Left ventricle myocardium inferior (tissue), 1 donor: ENCODE results near the gene RAB44. TPM values are rescaled to one million over a fixed set of nuclear protein-coding genes. Genes with fewer than 3 reads are reported as not detected.

ENCODE experiments used
- DNase-seq: peaks from one replicate; pipeline ENCODE4 v3.0.0-alpha.2; 2020
- H3K27ac ChIP-seq: fragments of 200-600 bp; replicated peaks from 2 replicates; pipeline ENCODE4 v1.8.0; 2021
- H3K27me3 ChIP-seq: fragments of 200-600 bp; 2 replicates; pipeline ENCODE4 v1.8.0; 2021; ENCODE audit warnings: low read depth
- H3K36me3 ChIP-seq: fragments of 200-600 bp; 2 replicates; pipeline ENCODE4 v1.8.0; 2021
- H3K4me1 ChIP-seq: fragments of 200-600 bp; 2 replicates; pipeline ENCODE4 v1.8.0; 2021
- H3K4me3 ChIP-seq: fragments of 200-600 bp; 2 replicates; pipeline ENCODE4 v1.8.0; 2021; ENCODE audit warnings: mild to moderate bottlenecking, moderate library complexity
- H3K9me3 ChIP-seq: fragments of 200-600 bp; replicated peaks from 2 replicates; pipeline ENCODE4 v1.8.0; 2021
- intact Hi-C: fragments of 100-400 bp; cut with micrococcal nuclease; formaldehyde crosslinking; loops from one replicate; pipeline ENCODE4 v1.11.0; 2022
- total RNA-seq: library from RNA; stranded (reverse); fragmentation: NEBNext Ultra II Directional; extraction: Animal tissue kit (Norgen Biotek cat#: 25700); gene quantifications from one replicate; pipeline ENCODE4 v1.2.1, GENCODE V29; 2021
- TF ChIP-seq, protein P1 (sequence below): fragments of 200-600 bp; IDR thresholded peaks from 2 replicates; pipeline ENCODE4 v1.8.0; 2021; ENCODE audit warnings: antibody characterized with exemption, mild to moderate bottlenecking, borderline replicate concordance
- donor health status: DM: no; HTN: yes; CAD: no; lungs with severe emphysema.

The RAB44 gene
- total RNA-seq, 1 donor from 2014 or later = 0.05 TPM

- intact Hi-C loops = loop anchor here (5.0 to 10.0 kb wide), 2 partner anchors 56 to 72 kb away; no protein-coding TSS in a partner anchor
Observed at GRCh38 chr6:36683145-36683655, 14.4 kb upstream of the RAB44 start.

DNA sequence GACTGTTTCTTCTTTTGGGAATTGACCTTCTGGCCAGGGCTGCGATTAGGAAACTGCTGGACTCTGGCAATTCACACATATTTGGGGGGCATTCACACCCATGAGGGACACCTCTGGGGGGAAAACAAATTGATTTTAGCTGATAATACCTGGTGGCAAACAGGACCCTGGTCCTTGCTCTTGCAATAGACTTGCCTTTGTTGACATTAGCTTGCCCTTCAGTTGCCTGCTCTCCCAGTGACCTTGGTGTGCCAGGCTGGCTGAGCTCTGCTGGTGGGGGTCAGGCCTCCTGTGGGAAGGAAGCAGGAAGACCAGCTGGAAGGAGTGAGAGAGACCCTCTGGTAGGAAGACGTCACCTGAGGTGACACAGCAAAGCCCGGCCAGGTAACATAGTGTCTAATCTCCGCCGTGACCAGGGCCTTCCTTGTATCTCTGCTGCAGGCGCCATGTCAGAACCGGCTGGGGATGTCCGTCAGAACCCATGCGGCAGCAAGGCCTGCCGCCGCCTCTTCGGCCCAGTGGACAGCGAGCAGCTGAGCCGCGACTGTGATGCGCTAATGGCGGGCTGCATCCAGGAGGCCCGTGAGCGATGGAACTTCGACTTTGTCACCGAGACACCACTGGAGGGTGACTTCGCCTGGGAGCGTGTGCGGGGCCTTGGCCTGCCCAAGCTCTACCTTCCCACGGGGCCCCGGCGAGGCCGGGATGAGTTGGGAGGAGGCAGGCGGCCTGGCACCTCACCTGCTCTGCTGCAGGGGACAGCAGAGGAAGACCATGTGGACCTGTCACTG is 13.8 kb upstream of the RAB44 start:
- Histone ChIP-seq H3K27ac (peak overlapping the region; percentile 58), H3K9me3 (no peaks in the 10 kb centered on the region), H3K4me3 (no peak overlapping the region), H3K4me1 (peaks cover 68% of the 10 kb centered on the region), H3K36me3 (peaks cover 55% of the 10 kb centered on the region), H3K27me3 (no peaks in the 10 kb centered on the region)
- TF ChIP-seq, protein P1, sequence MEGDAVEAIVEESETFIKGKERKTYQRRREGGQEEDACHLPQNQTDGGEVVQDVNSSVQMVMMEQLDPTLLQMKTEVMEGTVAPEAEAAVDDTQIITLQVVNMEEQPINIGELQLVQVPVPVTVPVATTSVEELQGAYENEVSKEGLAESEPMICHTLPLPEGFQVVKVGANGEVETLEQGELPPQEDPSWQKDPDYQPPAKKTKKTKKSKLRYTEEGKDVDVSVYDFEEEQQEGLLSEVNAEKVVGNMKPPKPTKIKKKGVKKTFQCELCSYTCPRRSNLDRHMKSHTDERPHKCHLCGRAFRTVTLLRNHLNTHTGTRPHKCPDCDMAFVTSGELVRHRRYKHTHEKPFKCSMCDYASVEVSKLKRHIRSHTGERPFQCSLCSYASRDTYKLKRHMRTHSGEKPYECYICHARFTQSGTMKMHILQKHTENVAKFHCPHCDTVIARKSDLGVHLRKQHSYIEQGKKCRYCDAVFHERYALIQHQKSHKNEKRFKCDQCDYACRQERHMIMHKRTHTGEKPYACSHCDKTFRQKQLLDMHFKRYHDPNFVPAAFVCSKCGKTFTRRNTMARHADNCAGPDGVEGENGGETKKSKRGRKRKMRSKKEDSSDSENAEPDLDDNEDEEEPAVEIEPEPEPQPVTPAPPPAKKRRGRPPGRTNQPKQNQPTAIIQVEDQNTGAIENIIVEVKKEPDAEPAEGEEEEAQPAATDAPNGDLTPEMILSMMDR = no peak
- intact Hi-C loops = loop anchor here (5.0 to 10.0 kb wide), 2 partner anchors 57 to 71 kb away; no protein-coding TSS in a partner anchor
- no peak for DNase-seq

More at GRCh38 chr6:36683145-36683655, 14.4 kb upstream of the RAB44 start:
- DNase-seq = no peak
- Histone ChIP-seq H3K4me3 (no peak overlapping the region), H3K27ac (peak overlapping the region; percentile 58), H3K4me1 (peaks cover 73% of the 10 kb centered on the region), H3K9me3 (no peaks in the 10 kb centered on the region), H3K36me3 (peaks cover 55% of the 10 kb centered on the region), H3K27me3 (no peaks in the 10 kb centered on the region)
- TF ChIP-seq, protein P1 = no peak

DNA sequence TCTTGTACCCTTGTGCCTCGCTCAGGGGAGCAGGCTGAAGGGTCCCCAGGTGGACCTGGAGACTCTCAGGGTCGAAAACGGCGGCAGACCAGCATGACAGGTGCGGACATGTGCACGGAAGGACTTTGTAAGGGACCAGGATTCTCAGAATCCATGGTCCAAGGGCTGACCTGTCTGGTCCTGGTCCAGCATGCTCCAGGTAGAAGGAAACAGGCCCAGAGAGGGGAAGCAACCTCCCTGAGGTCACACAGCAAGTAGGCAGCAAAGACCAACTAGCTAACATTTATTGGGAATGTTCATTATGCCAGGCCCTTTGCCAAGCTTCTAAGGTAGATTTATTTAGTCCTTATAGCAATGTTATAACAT is 13.2 kb upstream of the RAB44 start:
- Histone ChIP-seq H3K9me3 (no peaks in the 10 kb centered on the region), H3K36me3 (peaks cover 55% of the 10 kb centered on the region), H3K27ac (no peak overlapping the region), H3K27me3 (no peaks in the 10 kb centered on the region), H3K4me3 (no peak overlapping the region), H3K4me1 (peaks cover 62% of the 10 kb centered on the region)
- no peak for DNase-seq
- TF ChIP-seq, protein P1 = no peak
- intact Hi-C loops = loop anchor here (5.0 to 10.0 kb wide), 2 partner anchors 57 to 70 kb away; no protein-coding TSS in a partner anchor

DNA sequence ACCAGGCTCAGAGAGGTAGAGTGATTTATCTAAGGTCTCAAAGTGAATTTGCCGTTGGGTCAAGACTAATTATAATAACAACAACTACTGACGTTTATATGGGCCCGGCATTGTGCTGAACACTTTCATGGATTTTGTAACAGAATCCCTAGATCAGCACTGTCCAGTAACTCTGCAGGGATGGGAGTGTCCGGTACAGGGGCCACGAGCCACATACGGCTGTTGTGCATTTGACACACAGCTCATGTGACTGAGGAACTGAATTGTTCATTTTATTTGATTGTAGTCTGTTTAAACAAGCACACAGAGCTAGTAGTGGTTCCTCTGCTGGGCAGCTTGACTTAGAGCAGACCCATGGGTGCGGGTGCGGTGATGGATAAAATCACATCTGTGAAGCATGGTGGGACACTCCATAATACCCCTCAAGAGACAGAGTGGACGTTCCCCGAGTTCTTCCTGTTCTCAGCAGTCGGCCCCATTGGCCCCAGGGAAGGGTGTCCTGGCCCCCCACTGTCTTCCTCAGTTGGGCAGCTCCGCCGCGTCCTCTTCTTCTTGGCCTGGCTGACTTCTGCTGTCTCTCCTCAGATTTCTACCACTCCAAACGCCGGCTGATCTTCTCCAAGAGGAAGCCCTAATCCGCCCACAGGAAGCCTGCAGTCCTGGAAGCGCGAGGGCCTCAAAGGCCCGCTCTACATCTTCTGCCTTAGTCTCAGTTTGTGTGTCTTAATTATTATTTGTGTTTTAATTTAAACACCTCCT is 12.3 kb upstream of the RAB44 start:
- no peak overlapping the region for H3K4me3 ChIP-seq
- intact Hi-C loops = loop anchor here (10.0 kb wide), 1 partner anchor 69 kb away; no protein-coding TSS in a partner anchor
- DNase-seq = no peak
- peaks cover 55% of the 10 kb centered on the region for H3K36me3 ChIP-seq
- H3K4me1 ChIP-seq = peaks cover 56% of the 10 kb centered on the region
- no peaks in the 10 kb centered on the region for H3K27me3 ChIP-seq
- TF ChIP-seq, protein P1 = no peak
- H3K9me3 ChIP-seq = no peaks in the 10 kb centered on the region
- H3K27ac ChIP-seq = peak overlapping the region; percentile 16

GRCh38 chr6:36685926-36686667 is 11.5 kb upstream of the RAB44 start:
- H3K27me3 ChIP-seq = no peaks in the 10 kb centered on the region
- DNase-seq = peak; percentile 47
- no peaks in the 10 kb centered on the region for H3K9me3 ChIP-seq
- H3K4me1 ChIP-seq = peaks cover 49% of the 10 kb centered on the region
- TF ChIP-seq, protein P1 = no peak
- H3K36me3 ChIP-seq = peaks cover 55% of the 10 kb centered on the region
- H3K27ac ChIP-seq = peak overlapping the region; percentile 32
- intact Hi-C loops = loop anchor here (10.0 kb wide), 1 partner anchor 69 kb away; no protein-coding TSS in a partner anchor
- H3K4me3 ChIP-seq = no peak overlapping the region
